ENCODE results near the gene G3BP2.

- TF ChIP-seq, protein P1, sequence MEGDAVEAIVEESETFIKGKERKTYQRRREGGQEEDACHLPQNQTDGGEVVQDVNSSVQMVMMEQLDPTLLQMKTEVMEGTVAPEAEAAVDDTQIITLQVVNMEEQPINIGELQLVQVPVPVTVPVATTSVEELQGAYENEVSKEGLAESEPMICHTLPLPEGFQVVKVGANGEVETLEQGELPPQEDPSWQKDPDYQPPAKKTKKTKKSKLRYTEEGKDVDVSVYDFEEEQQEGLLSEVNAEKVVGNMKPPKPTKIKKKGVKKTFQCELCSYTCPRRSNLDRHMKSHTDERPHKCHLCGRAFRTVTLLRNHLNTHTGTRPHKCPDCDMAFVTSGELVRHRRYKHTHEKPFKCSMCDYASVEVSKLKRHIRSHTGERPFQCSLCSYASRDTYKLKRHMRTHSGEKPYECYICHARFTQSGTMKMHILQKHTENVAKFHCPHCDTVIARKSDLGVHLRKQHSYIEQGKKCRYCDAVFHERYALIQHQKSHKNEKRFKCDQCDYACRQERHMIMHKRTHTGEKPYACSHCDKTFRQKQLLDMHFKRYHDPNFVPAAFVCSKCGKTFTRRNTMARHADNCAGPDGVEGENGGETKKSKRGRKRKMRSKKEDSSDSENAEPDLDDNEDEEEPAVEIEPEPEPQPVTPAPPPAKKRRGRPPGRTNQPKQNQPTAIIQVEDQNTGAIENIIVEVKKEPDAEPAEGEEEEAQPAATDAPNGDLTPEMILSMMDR (IDR thresholded peaks at IDR 0.05) = no peak
- TF ChIP-seq, protein P2, sequence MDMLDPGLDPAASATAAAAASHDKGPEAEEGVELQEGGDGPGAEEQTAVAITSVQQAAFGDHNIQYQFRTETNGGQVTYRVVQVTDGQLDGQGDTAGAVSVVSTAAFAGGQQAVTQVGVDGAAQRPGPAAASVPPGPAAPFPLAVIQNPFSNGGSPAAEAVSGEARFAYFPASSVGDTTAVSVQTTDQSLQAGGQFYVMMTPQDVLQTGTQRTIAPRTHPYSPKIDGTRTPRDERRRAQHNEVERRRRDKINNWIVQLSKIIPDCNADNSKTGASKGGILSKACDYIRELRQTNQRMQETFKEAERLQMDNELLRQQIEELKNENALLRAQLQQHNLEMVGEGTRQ (IDR thresholded peaks at IDR 0.05) = no peak
- TF ChIP-seq POLR2A (IDR thresholded peaks at IDR 0.05; ENCODE audit: low read length) (no peak), CEBPB (IDR thresholded peaks at IDR 0.05) (no peak), JUN (IDR thresholded peaks at IDR 0.05) (no peak), ESRRA (IDR thresholded peaks at IDR 0.05; ENCODE audit: borderline replicate concordance, low read length) (no peak), EP300 (IDR thresholded peaks at IDR 0.05) (no peak), ZNF302 (CRISPR knock-in tag; IDR thresholded peaks at IDR 0.05) (no peak), NR3C1 (IDR thresholded peaks at IDR 0.05) (no peak), CHD2 (IDR thresholded peaks at IDR 0.05; ENCODE audit: low read length, partially characterized antibody) (no peak), FOSB (CRISPR knock-in tag; IDR thresholded peaks at IDR 0.05) (no peak)
- TF ChIP-seq, protein P3, sequence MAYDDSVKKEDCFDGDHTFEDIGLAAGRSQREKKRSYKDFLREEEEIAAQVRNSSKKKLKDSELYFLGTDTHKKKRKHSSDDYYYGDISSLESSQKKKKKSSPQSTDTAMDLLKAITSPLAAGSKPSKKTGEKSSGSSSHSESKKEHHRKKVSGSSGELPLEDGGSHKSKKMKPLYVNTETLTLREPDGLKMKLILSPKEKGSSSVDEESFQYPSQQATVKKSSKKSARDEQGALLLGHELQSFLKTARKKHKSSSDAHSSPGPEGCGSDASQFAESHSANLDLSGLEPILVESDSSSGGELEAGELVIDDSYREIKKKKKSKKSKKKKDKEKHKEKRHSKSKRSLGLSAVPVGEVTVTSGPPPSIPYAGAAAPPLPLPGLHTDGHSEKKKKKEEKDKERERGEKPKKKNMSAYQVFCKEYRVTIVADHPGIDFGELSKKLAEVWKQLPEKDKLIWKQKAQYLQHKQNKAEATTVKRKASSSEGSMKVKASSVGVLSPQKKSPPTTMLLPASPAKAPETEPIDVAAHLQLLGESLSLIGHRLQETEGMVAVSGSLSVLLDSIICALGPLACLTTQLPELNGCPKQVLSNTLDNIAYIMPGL (CRISPR knock-in tag; IDR thresholded peaks at IDR 0.05; ENCODE audit: borderline replicate concordance) = no peak
Observed at GRCh38 chr4:75705198-75705977, 32.2 kb upstream of the G3BP2 start.

Data from A549 (cell line).